Kidney epithelial cell (primary cell): ENCODE measurements around the gene ANXA11. TPM values are rescaled to one million over a fixed set of nuclear protein-coding genes. Genes with fewer than 3 reads are reported as not detected.

Source experiments
- DNase-seq: peaks from one replicate; pipeline ENCODE4 v3.0.0-alpha.2; 2010; ENCODE audit warnings: low read depth
- H3K27me3 ChIP-seq: 2 replicates; pipeline ENCODE4 v1.6.0; 2011; ENCODE audit warnings: low read length; ENCODE audit not compliant: control insufficient read depth, insufficient read depth
- H3K36me3 ChIP-seq: 2 replicates; pipeline ENCODE4 v1.5.1; 2011; ENCODE audit warnings: low read length; ENCODE audit not compliant: control insufficient read depth, insufficient read depth
- H3K4me3 ChIP-seq: 2 replicates; pipeline ENCODE4 v1.5.1; 2011; ENCODE audit warnings: low read depth, mild to moderate bottlenecking, control low read depth, low read length
- CTCF ChIP-seq: IDR thresholded peaks from 2 replicates; pipeline ENCODE4 v1.5.1; 2011; ENCODE audit warnings: mild to moderate bottlenecking, moderate library complexity, low read length, control low read depth, inconsistent platforms; ENCODE audit not compliant: insufficient read depth, poor library complexity, severe bottlenecking
- total RNA-seq: library from RNA; depleted of rRNA; stranded (reverse); fragments of >200 nt; gene quantifications from 2 replicates; pipeline ENCODE4 v1.2.3, GENCODE V29; 2015

Gene ANXA11
- total RNA-seq, 1 donor from 2014 or later = 182 TPM

GRCh38 chr10:80166581-80167470 is 38.5 kb downstream of the ANXA11 start:
- no peaks in the 10 kb centered on the region for H3K27me3 ChIP-seq
- no peak for DNase-seq
- H3K36me3 ChIP-seq = peaks cover 1% of the 10 kb centered on the region
- no peak for TF ChIP-seq CTCF
- H3K4me3 ChIP-seq = no peak overlapping the region

GRCh38 chr10:80165173-80165572 is 40.2 kb downstream of the ANXA11 start:
- H3K36me3 ChIP-seq = peaks cover 1% of the 10 kb centered on the region

GRCh38 chr10:80164596-80164995 is 40.7 kb downstream of the ANXA11 start:
- no peak for TF ChIP-seq CTCF
- Histone ChIP-seq H3K27me3 (no peaks in the 10 kb centered on the region), H3K4me3 (no peak overlapping the region), H3K36me3 (peaks cover 1% of the 10 kb centered on the region)
- DNase-seq = no peak

More at GRCh38 chr10:80165173-80165572, 40.2 kb downstream of the ANXA11 start:
- DNase-seq = no peak
- H3K27me3 ChIP-seq = no peaks in the 10 kb centered on the region
- no peak for TF ChIP-seq CTCF
- H3K4me3 ChIP-seq = no peak overlapping the region

- no peaks in the 10 kb centered on the region for H3K36me3 ChIP-seq
- H3K4me3 ChIP-seq = no peak overlapping the region
Measured at GRCh38 chr10:80163741-80164341, 41.5 kb downstream of the ANXA11 start.

GRCh38 chr10:80161321-80162083 is 43.8 kb downstream of the ANXA11 start:
- no peaks in the 10 kb centered on the region for H3K27me3 ChIP-seq
- peaks cover 3% of the 10 kb centered on the region for H3K36me3 ChIP-seq
- DNase-seq = no peak
- TF ChIP-seq CTCF = no peak
- no peak overlapping the region for H3K4me3 ChIP-seq

More at GRCh38 chr10:80163741-80164341, 41.5 kb downstream of the ANXA11 start:
- no peak for TF ChIP-seq CTCF
- H3K27me3 ChIP-seq = no peaks in the 10 kb centered on the region
- DNase-seq = no peak
